Breast epithelium (tissue), 4 donors: ENCODE data around the gene RHAG. TPM values are rescaled to one million over a fixed set of nuclear protein-coding genes. Genes with fewer than 3 reads are reported as not detected.

Experiments
- DNase-seq, 2 donors: peaks; one replicate each; pipeline ENCODE4 v3.0.0-alpha.2; 2019; ENCODE audit warnings: low spot score in 2 of 2
- H3K27ac ChIP-seq, 2 donors: fragments of 200-600 bp; sonication (generic) in 1 of 2; one replicate each; pipeline ENCODE4 v1.5.1; 2016 to 2019; ENCODE audit warnings: mild to moderate bottlenecking in 1 of 2
- H3K27me3 ChIP-seq, 2 donors: fragments of 200-600 bp; sonication (generic) in 1 of 2; one replicate each; pipeline versions ENCODE4 v1.5.1 to v1.6.0; 2017 to 2019; ENCODE audit warnings: control low read depth in 1 of 2, mild to moderate bottlenecking in 1 of 2
- H3K36me3 ChIP-seq: fragments of 200-600 bp; one replicate; pipeline ENCODE4 v1.5.1; 2019
- H3K4me1 ChIP-seq, 2 donors: fragments of 200-600 bp; sonication (generic); one replicate each; pipeline ENCODE4 v1.5.1; 2016 to 2019; ENCODE audit warnings: control low read depth in 1 of 2
- H3K4me3 ChIP-seq, 3 donors: fragments of 200-600 bp; sonication (generic); 1 replicate in 2 of 3; 2 replicates in 1 of 3; pipeline ENCODE4 v1.5.1; 2016 to 2019; ENCODE audit warnings: mild to moderate bottlenecking in 3 of 3, moderate library complexity in 2 of 3
- H3K9me3 ChIP-seq, 2 donors: fragments of 200-600 bp; sonication (generic) in 1 of 2; one replicate each; pipeline ENCODE4 v1.5.1; 2016 to 2019; ENCODE audit warnings: control low read depth in 1 of 2
- CTCF ChIP-seq, 3 donors: fragments of 450-650 bp; IDR thresholded peaks; one replicate each; pipeline ENCODE4 v1.5.1; 2016 to 2017; ENCODE audit warnings: antibody characterized with exemption in 3 of 3, mild to moderate bottlenecking in 3 of 3, moderate library complexity in 3 of 3
- POLR2A ChIP-seq: fragments of 450-650 bp; IDR thresholded peaks from one replicate; pipeline ENCODE4 v1.6.1; 2016; ENCODE audit warnings: antibody characterized with exemption, mild to moderate bottlenecking, moderate library complexity
- POLR2AphosphoS5 ChIP-seq, 3 donors: sonication (generic); formaldehyde crosslinking; IDR thresholded peaks; one replicate each; pipeline ENCODE4 v1.6.1; 2017; ENCODE audit warnings: antibody characterized with exemption in 3 of 3
- intact Hi-C: fragments of 100-400 bp; cut with DNase I; formaldehyde crosslinking; loops from one replicate; pipeline ENCODE4 v1.15.1; 2023; ENCODE audit warnings: low total_unique reads
- total RNA-seq, 3 donors: library from RNA; depleted of rRNA; stranded (reverse); fragments of >200 nt; gene quantifications; one replicate each; pipeline ENCODE4 v1.1.0, GENCODE V29; 2016

Gene RHAG
- total RNA-seq, 3 donors from 2014 or later: not detected

- intact Hi-C loops: no loop called here
- DNase-seq: no peak
- TF ChIP-seq CTCF (IDR thresholded peaks at IDR 0.05): no peak
- no peak for TF ChIP-seq POLR2A
- TF ChIP-seq POLR2AphosphoS5 (IDR thresholded peaks at IDR 0.05): no peak
Measured at GRCh38 chr6:49653438-49653837, 16.8 kb upstream of the RHAG start.

GRCh38 chr6:49651239-49651638 is 14.6 kb upstream of the RHAG start:
- Histone ChIP-seq H3K9me3 (no peaks in the 10 kb centered on the region), H3K27ac (no peak overlapping the region), H3K36me3 (no peaks in the 10 kb centered on the region), H3K27me3 (no peaks in the 10 kb centered on the region), H3K4me3 (no peak overlapping the region), H3K4me1 (no peaks in the 10 kb centered on the region)
- no peak for DNase-seq
- TF ChIP-seq POLR2A (no peak), POLR2AphosphoS5 (IDR thresholded peaks at IDR 0.05) (no peak), CTCF (IDR thresholded peaks at IDR 0.05) (no peak)
- intact Hi-C loops: no loop called here

More at GRCh38 chr6:49653438-49653837, 16.8 kb upstream of the RHAG start:
- Histone ChIP-seq H3K27ac (no peak overlapping the region), H3K4me3 (no peak overlapping the region), H3K4me1 (no peaks in the 10 kb centered on the region), H3K27me3 (no peaks in the 10 kb centered on the region), H3K9me3 (no peaks in the 10 kb centered on the region), H3K36me3 (no peaks in the 10 kb centered on the region)

GRCh38 chr6:49649988-49650387 is 13.3 kb upstream of the RHAG start:
- TF ChIP-seq POLR2AphosphoS5 (IDR thresholded peaks at IDR 0.05): no peak
- TF ChIP-seq CTCF (IDR thresholded peaks at IDR 0.05): no peak
- no peak for TF ChIP-seq POLR2A
- intact Hi-C loops: no loop called here
- Histone ChIP-seq H3K9me3 (no peaks in the 10 kb centered on the region), H3K4me1 (no peaks in the 10 kb centered on the region), H3K36me3 (no peaks in the 10 kb centered on the region), H3K27ac (no peak overlapping the region), H3K4me3 (no peak overlapping the region), H3K27me3 (no peaks in the 10 kb centered on the region)
- no peak for DNase-seq

- intact Hi-C loops: no loop called here
- TF ChIP-seq POLR2A: no peak
- no peak for TF ChIP-seq CTCF (IDR thresholded peaks at IDR 0.05)
- TF ChIP-seq POLR2AphosphoS5 (IDR thresholded peaks at IDR 0.05): no peak
- Histone ChIP-seq H3K36me3 (no peaks in the 10 kb centered on the region), H3K27ac (no peak overlapping the region), H3K9me3 (no peaks in the 10 kb centered on the region), H3K4me3 (no peak overlapping the region), H3K27me3 (no peaks in the 10 kb centered on the region), H3K4me1 (no peaks in the 10 kb centered on the region)
- DNase-seq: no peak
Measured at GRCh38 chr6:49648036-49648435, 11.4 kb upstream of the RHAG start.

- no peak for TF ChIP-seq CTCF (IDR thresholded peaks at IDR 0.05)
- TF ChIP-seq POLR2A: no peak
- no peak for TF ChIP-seq POLR2AphosphoS5 (IDR thresholded peaks at IDR 0.05)
- Histone ChIP-seq H3K27me3 (no peaks in the 10 kb centered on the region), H3K4me1 (no peaks in the 10 kb centered on the region), H3K36me3 (no peaks in the 10 kb centered on the region), H3K9me3 (no peaks in the 10 kb centered on the region), H3K27ac (no peak overlapping the region), H3K4me3 (no peak overlapping the region)
- DNase-seq: no peak
- intact Hi-C loops: no loop called here
Measured at GRCh38 chr6:49647476-49647875, 10.8 kb upstream of the RHAG start.
